GM12878 (cell line): ENCODE measurements around the gene LARP7. TPM values are rescaled to one million over a fixed set of nuclear protein-coding genes. Genes with fewer than 3 reads are reported as not detected.
"Not testable (repeated sequence)": the region's sequence is repeated elsewhere in the genome, so short reads cannot be mapped to it uniquely, and the experiment has no call there.

Source experiments
- ATAC-seq: fragments of 200-7000 bp; cut with Tn5 transposase; 3 replicates; pipeline ENCODE4 v1.9.1; 2020; ENCODE audit warnings: mild to moderate bottlenecking, moderate library complexity
- BruUV-seq: library from RNA; stranded (reverse); fragments of 400-500 nt; replicated peaks from 2 replicates; lab custom pipeline; 2021; lab: Mats Ljungman, UMichigan
- CTCF ChIA-PET: fragments of 300-600 bp; sonication (Branson Sonifier 250); formaldehyde crosslinking; extraction: SDS; loops from one replicate; lab custom pipeline; 2021; ENCODE audit warnings: inconsistent platforms; lab: Yijun Ruan, JAX
- POLR2A ChIA-PET: fragments of 350-600 bp; formaldehyde crosslinking; extraction: SDS; loops from one replicate; lab custom pipeline; 2021; ENCODE audit warnings: inconsistent platforms; lab: Charles Lee
- RAD21 ChIA-PET: fragments of 300-600 bp; sonication (Branson Sonifier 250); formaldehyde crosslinking; loops from one replicate; lab custom pipeline; 2023; ENCODE audit warnings: antibody characterized with exemption; ENCODE audit not compliant: unreplicated experiment; lab: Charles Lee
- SMC1A ChIA-PET: fragments of 300-600 bp; sonication (Branson Sonifier 250); formaldehyde crosslinking; loops from one replicate; lab custom pipeline; 2023; ENCODE audit not compliant: unreplicated experiment, uncharacterized antibody; lab: Charles Lee
- DNase-seq: peaks from one replicate; pipeline ENCODE4 v3.0.0-alpha.2; 2011; ENCODE audit warnings: low read depth, low spot score
- FAIRE-seq: peaks from 3 replicates; lab custom pipeline; 2011; peaks lifted over from hg19 to GRCh38; lab: Jason Lieb, UNC
- H2AFZ ChIP-seq: 2 replicates; pipeline ENCODE4 v1.6.0; 2011; ENCODE audit warnings: low read depth, low read length, control low read depth; ENCODE audit not compliant: control insufficient read depth
- H3K27ac ChIP-seq: 2 replicates; pipeline ENCODE4 v1.5.1; 2011; ENCODE audit warnings: control low read depth; ENCODE audit not compliant: control insufficient read depth, insufficient read depth
- H3K27me3 ChIP-seq, 2 experiments: replicated peaks in 1 of 2; 2 replicates each; pipeline versions ENCODE4 v1.6.0 to v1.6.1; 2011; ENCODE audit warnings: low read length in 1 of 2; ENCODE audit not compliant: control insufficient read depth in 2 of 2, insufficient read depth in 2 of 2
- H3K36me3 ChIP-seq, 2 experiments: 2 replicates each; pipeline ENCODE4 v1.5.1; 2011; ENCODE audit warnings: low read length in 1 of 2; ENCODE audit not compliant: control insufficient read depth in 2 of 2, insufficient read depth in 2 of 2
- H3K4me1 ChIP-seq: 2 replicates; pipeline ENCODE4 v1.6.1; 2011; ENCODE audit warnings: mild to moderate bottlenecking, low read length, moderate library complexity, mixed read lengths; ENCODE audit not compliant: control insufficient read depth, insufficient read depth
- H3K4me2 ChIP-seq: 2 replicates; pipeline ENCODE4 v1.6.0; 2011; ENCODE audit warnings: control low read depth; ENCODE audit not compliant: control insufficient read depth, insufficient read depth
- H3K4me3 ChIP-seq: fragments of 200-600 bp; sonication (generic); 2 replicates; pipeline ENCODE4 v1.5.1; 2016
- H3K79me2 ChIP-seq: 2 replicates; pipeline ENCODE4 v1.6.0; 2011; ENCODE audit warnings: low read length; ENCODE audit not compliant: control insufficient read depth, insufficient read depth
- H3K9ac ChIP-seq: 2 replicates; pipeline ENCODE4 v1.8.0; 2011; ENCODE audit warnings: low read length, control low read depth, mixed read lengths; ENCODE audit not compliant: control insufficient read depth, insufficient read depth
- H3K9me3 ChIP-seq: replicated peaks from 3 replicates; pipeline ENCODE4 v1.5.1; 2011; ENCODE audit warnings: mild to moderate bottlenecking, low read length; ENCODE audit not compliant: control insufficient read depth, insufficient read depth
- H4K20me1 ChIP-seq: 2 replicates; pipeline ENCODE4 v1.6.0; 2011; ENCODE audit not compliant: control insufficient read depth, insufficient read depth
- CHD2 ChIP-seq: IDR thresholded peaks from 2 replicates; pipeline ENCODE4 v1.6.1; 2011; ENCODE audit warnings: low read depth, low read length, improper control_type of control experiment, borderline replicate concordance
- DPF2 ChIP-seq: fragments of 450-650 bp; IDR thresholded peaks from 2 replicates; pipeline ENCODE4 v1.6.1; 2017; ENCODE audit warnings: mild to moderate bottlenecking
- ETV6 ChIP-seq, 2 experiments: fragments of 450-650 bp in 1 of 2; IDR thresholded peaks in 1 of 2; conservative IDR thresholded peaks in 1 of 2; 2 replicates each; pipeline ENCODE4 v1.6.1; 2014; ENCODE audit warnings: antibody characterized with exemption in 1 of 2, borderline replicate concordance in 1 of 2, low read depth in 1 of 2, mild to moderate bottlenecking in 1 of 2, moderate library complexity in 1 of 2
- HCFC1 ChIP-seq: fragments of 150-350 bp; IDR thresholded peaks from 2 replicates; pipeline ENCODE4 v1.6.1; 2014; ENCODE audit warnings: low read length
- NRF1 ChIP-seq: conservative IDR thresholded peaks from 2 replicates; pipeline ENCODE4 v1.6.1; 2011; ENCODE audit warnings: mild to moderate bottlenecking, low read depth, low read length, improper control_type of control experiment
- PAX5 ChIP-seq: IDR thresholded peaks from 2 replicates; pipeline ENCODE4 v1.6.1; 2011; ENCODE audit warnings: low read depth, low read length, borderline replicate concordance
- SP1 ChIP-seq: IDR thresholded peaks from one replicate; pipeline ENCODE4 v1.6.1; 2011; ENCODE audit warnings: low read depth, low read length
- SPI1 ChIP-seq: IDR thresholded peaks from 2 replicates; pipeline ENCODE4 v1.6.1; 2011; ENCODE audit warnings: low read depth, mild to moderate bottlenecking, low read length, moderate library complexity, borderline replicate concordance; ENCODE audit not compliant: insufficient read depth
- WGBS: methylation state at CpG from one replicate; pipeline ENCODE4 v1.1.6; 2016; ENCODE audit warnings: low lambda C conversion rate; ENCODE audit not compliant: insufficient replicate concordance, insufficient coverage; ENCODE audit errors: missing lambda C conversion rate; 5-methylcytosine and 5-hydroxymethylcytosine counted together
- in situ Hi-C: fragments of 300-500 bp; cut with MboI; formaldehyde crosslinking; loops from 9 replicates; pipeline ENCODE4 v1.14.3; 2018; ENCODE audit warnings: mixed read lengths
- intact Hi-C: fragments of 100-400 bp; cut with micrococcal nuclease; formaldehyde crosslinking; loops from one replicate; pipeline ENCODE4 v1.14.2; 2022; ENCODE audit not compliant: unreplicated experiment
- polyA plus RNA-seq, 11 experiments: library from polyadenylated mRNA; depleted of rRNA in 4 of 11; unstranded in 6 of 11; stranded (reverse) in 5 of 11; fragments of >200 nt; fragmentation: Nextera tagmentation in 4 of 11; fragmentation: Illumina TruSeq in 1 of 11; extraction: Ambion mirVana in 4 of 11; extraction: Trizol in 1 of 11; gene quantifications; 1 replicate in 1 of 11; 2 replicates in 10 of 11; pipeline versions ENCODE4 v1.2.1 to v1.2.3, GENCODE V29; 2011 to 2016; ENCODE audit warnings: inconsistent platforms in 2 of 11, missing spikeins in 2 of 11, low read depth in 1 of 11
- total RNA-seq, 4 experiments: library from RNA; depleted of rRNA in 3 of 4; stranded (reverse); fragments of >200 nt in 3 of 4; fragmentation: Illumina TruSeq in 1 of 4; extraction: Trizol in 1 of 4; gene quantifications; 2 replicates each; pipeline versions ENCODE4 v1.2.1 to v1.2.3, GENCODE V29; 2013 to 2021

Gene LARP7
- total and polyA plus RNA-seq, 10 of the 15 experiments (the other 5 are each of a cell fraction or from before 2014, with no cell fraction given), result 27.8 to 107 (median 61.8) TPM

- in situ Hi-C loops, H3K9ac ChIP-seq, H2AFZ ChIP-seq, H3K4me1 ChIP-seq, intact Hi-C loops, FAIRE-seq, H3K4me2 ChIP-seq, H3K9me3 ChIP-seq, ATAC-seq, H4K20me1 ChIP-seq, DNase-seq, H3K79me2 ChIP-seq, H3K27ac ChIP-seq, H3K27me3 ChIP-seq, H3K4me3 ChIP-seq, BruUV-seq: not testable (repeated sequence)
- ChIA-PET RAD21 (interaction anchor here (1.4 kb wide), 1 partner anchor 109 kb away, joined by 4 read pairs; no protein-coding TSS in a partner anchor), CTCF (interaction anchor here (0.9 to 4.2 kb wide), 6 partner anchors 13 to 162 kb away, joined by 3 to 21 read pairs (median 6); no protein-coding TSS in a partner anchor), POLR2A (interaction anchor here (1.1 kb wide), 1 partner anchor 14 kb away, joined by 3 read pairs; no protein-coding TSS in a partner anchor), SMC1A (interaction anchor here (0.7 to 3.0 kb wide), 6 partner anchors 9 to 317 kb away, joined by 3 to 10 read pairs (median 4); no protein-coding TSS in a partner anchor)
- peaks cover 0 to 12% of the 10 kb centered on the region in 2 experiments; a peak in 2 of 4 replicates for H3K36me3 ChIP-seq
- WGBS, result 89% methylated on average over 5 of the region's 5 CpGs
Observed at GRCh38 chr4:112656115-112656514, 19.2 kb downstream of the LARP7 start.

GRCh38 chr4:112664611-112665010, 27.7 kb downstream of the LARP7 start:
- TF ChIP-seq DPF2 (no peak), PAX5 (no peak), NRF1 (no peak), SP1 (no peak), ETV6 (conservative IDR thresholded peaks at IDR 0.05 in 1 of 2, IDR thresholded peaks at IDR 0.05 in 1 of 2; ENCODE audit: borderline replicate concordance in 1 of 2, low read depth in 1 of 2) (no peak), CHD2 (no peak), SPI1 (no peak), HCFC1 (no peak)
- in situ Hi-C loops, result no loop called here
- no TSS peak for BruUV-seq
- H4K20me1 ChIP-seq, result no peaks in the 10 kb centered on the region
- H3K36me3 ChIP-seq, result no peaks in the 10 kb centered on the region
- DNase-seq (no peak), FAIRE-seq (no peak), ATAC-seq (no peak)
- ChIA-PET SMC1A (no interaction called here), POLR2A (no interaction called here), RAD21 (interaction anchor here (1.2 kb wide), 1 partner anchor 101 kb away, joined by 3 read pairs; no protein-coding TSS in a partner anchor), CTCF (no interaction called here)
- no peak overlapping the region for H3K27ac ChIP-seq
- intact Hi-C loops, result no loop called here
- no peaks in the 10 kb centered on the region for H3K27me3 ChIP-seq
- no peak overlapping the region for H3K9ac ChIP-seq
- 31% methylated on average over 2 of the region's 2 CpGs for WGBS
- H2AFZ ChIP-seq, result no peak overlapping the region
- no peaks in the 10 kb centered on the region for H3K79me2 ChIP-seq
- H3K4me1 ChIP-seq, result no peaks in the 10 kb centered on the region
- no peak overlapping the region for H3K4me3 ChIP-seq
- no peaks in the 10 kb centered on the region for H3K9me3 ChIP-seq
- H3K4me2 ChIP-seq, result no peak overlapping the region
